ENCODE measurements around the gene SMIM14.

DNA sequence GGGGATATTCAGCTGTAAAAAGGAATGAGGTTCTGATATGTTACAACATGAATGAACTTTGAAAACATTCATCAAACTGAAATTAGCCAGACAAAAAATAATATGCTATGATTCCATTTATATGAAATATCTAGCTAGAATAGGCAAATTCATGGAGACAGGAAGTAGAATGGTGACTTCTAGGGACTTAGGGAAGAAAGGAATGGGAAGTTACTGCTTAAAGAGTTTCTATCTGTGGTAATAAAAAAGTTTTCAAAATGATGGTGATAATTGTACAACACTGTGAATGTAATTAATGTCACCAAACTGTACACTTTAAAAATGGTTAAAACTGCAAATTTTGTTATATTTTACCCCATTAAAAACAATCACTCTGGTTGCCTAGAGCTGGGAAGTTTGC lies 30.2 kb downstream of the SMIM14 start:
- TF ChIP-seq, protein P1, sequence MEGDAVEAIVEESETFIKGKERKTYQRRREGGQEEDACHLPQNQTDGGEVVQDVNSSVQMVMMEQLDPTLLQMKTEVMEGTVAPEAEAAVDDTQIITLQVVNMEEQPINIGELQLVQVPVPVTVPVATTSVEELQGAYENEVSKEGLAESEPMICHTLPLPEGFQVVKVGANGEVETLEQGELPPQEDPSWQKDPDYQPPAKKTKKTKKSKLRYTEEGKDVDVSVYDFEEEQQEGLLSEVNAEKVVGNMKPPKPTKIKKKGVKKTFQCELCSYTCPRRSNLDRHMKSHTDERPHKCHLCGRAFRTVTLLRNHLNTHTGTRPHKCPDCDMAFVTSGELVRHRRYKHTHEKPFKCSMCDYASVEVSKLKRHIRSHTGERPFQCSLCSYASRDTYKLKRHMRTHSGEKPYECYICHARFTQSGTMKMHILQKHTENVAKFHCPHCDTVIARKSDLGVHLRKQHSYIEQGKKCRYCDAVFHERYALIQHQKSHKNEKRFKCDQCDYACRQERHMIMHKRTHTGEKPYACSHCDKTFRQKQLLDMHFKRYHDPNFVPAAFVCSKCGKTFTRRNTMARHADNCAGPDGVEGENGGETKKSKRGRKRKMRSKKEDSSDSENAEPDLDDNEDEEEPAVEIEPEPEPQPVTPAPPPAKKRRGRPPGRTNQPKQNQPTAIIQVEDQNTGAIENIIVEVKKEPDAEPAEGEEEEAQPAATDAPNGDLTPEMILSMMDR (IDR thresholded peaks at IDR 0.05; ENCODE audit: poor library complexity): no peak
- TF ChIP-seq EZH2 (IDR thresholded peaks at IDR 0.05; ENCODE audit: borderline replicate concordance): no peak

All from hepatocyte (in vitro differentiated cells).